Parathyroid adenoma (tissue), 2 donors: ENCODE measurements around the gene TMEM239.

Source experiments
- H2AFZ ChIP-seq: fragments of 300-600 bp; sonication (generic); one replicate; pipeline ENCODE4 v1.7.0; 2017; ENCODE audit warnings: antibody characterized with exemption, mild to moderate bottlenecking
- H3K27ac ChIP-seq: fragments of 300-600 bp; sonication (generic); one replicate; pipeline ENCODE4 v1.7.0; 2017
- H3K27me3 ChIP-seq: fragments of 300-600 bp; sonication (generic); one replicate; pipeline ENCODE4 v1.7.0; 2017; ENCODE audit warnings: low read length; ENCODE audit not compliant: control insufficient read depth, insufficient read depth
- H3K36me3 ChIP-seq: fragments of 300-600 bp; sonication (generic); one replicate; pipeline ENCODE4 v1.7.0; 2017; ENCODE audit warnings: low read length; ENCODE audit not compliant: control insufficient read depth, insufficient read depth
- H3K4me1 ChIP-seq: fragments of 300-600 bp; sonication (generic); one replicate; pipeline ENCODE4 v1.7.0; 2017; ENCODE audit warnings: control low read depth
- H3K4me2 ChIP-seq: fragments of 300-600 bp; sonication (generic); one replicate; pipeline ENCODE4 v1.7.0; 2017; ENCODE audit warnings: low read length
- H3K4me3 ChIP-seq: fragments of 300-600 bp; sonication (generic); one replicate; pipeline ENCODE4 v1.7.0; 2017; ENCODE audit warnings: low read depth, low read length
- H3K79me2 ChIP-seq: fragments of 300-600 bp; sonication (generic); one replicate; pipeline ENCODE4 v1.7.0; 2017; ENCODE audit warnings: control low read depth
- H3K9ac ChIP-seq: fragments of 300-600 bp; sonication (generic); one replicate; pipeline ENCODE4 v1.7.0; 2017; ENCODE audit warnings: mild to moderate bottlenecking
- H3K9me3 ChIP-seq: fragments of 300-600 bp; sonication (generic); one replicate; pipeline ENCODE4 v1.7.0; 2017; ENCODE audit warnings: low read length; ENCODE audit not compliant: control insufficient read depth
- CTCF ChIP-seq: fragments of 300-600 bp; sonication (generic); IDR thresholded peaks from one replicate; pipeline ENCODE4 v1.7.0; 2017; ENCODE audit warnings: antibody characterized with exemption, mild to moderate bottlenecking
- donor health status: primary hyperparathyroidism.

TMEM239 gene

GRCh38 chr20:2817891-2818595, 1.9 kb downstream of the TMEM239 start:
- H3K4me3 ChIP-seq = no peak overlapping the region
- TF ChIP-seq CTCF = no peak
- H2AFZ ChIP-seq = no peak overlapping the region
- no peaks in the 10 kb centered on the region for H3K79me2 ChIP-seq
- no peak overlapping the region for H3K9ac ChIP-seq
- H3K9me3 ChIP-seq = no peaks in the 10 kb centered on the region
- H3K4me2 ChIP-seq = no peak overlapping the region
- no peaks in the 10 kb centered on the region for H3K27me3 ChIP-seq
- no peak overlapping the region for H3K27ac ChIP-seq
- peaks cover 7% of the 10 kb centered on the region for H3K4me1 ChIP-seq
- no peaks in the 10 kb centered on the region for H3K36me3 ChIP-seq

- Histone ChIP-seq H3K9ac (no peak overlapping the region), H3K4me3 (no peak overlapping the region), H3K36me3 (no peaks in the 10 kb centered on the region), H3K27me3 (no peaks in the 10 kb centered on the region), H2AFZ (peak overlapping the region; percentile 58), H3K4me1 (peaks cover 7% of the 10 kb centered on the region), H3K9me3 (no peaks in the 10 kb centered on the region), H3K27ac (no peak overlapping the region), H3K79me2 (no peaks in the 10 kb centered on the region), H3K4me2 (no peak overlapping the region)
- TF ChIP-seq CTCF = no peak
Observed at GRCh38 chr20:2820084-2820895, 4.1 kb downstream of the TMEM239 start.

GRCh38 chr20:2820896-2821869, 5.0 kb downstream of the TMEM239 start:
- Histone ChIP-seq H3K4me1 (peaks cover 7% of the 10 kb centered on the region), H3K36me3 (no peaks in the 10 kb centered on the region), H3K4me2 (no peak overlapping the region), H3K4me3 (no peak overlapping the region), H3K27ac (no peak overlapping the region), H3K9ac (no peak overlapping the region), H3K9me3 (no peaks in the 10 kb centered on the region), H2AFZ (no peak overlapping the region), H3K27me3 (no peaks in the 10 kb centered on the region), H3K79me2 (no peaks in the 10 kb centered on the region)
- no peak for TF ChIP-seq CTCF

- H2AFZ ChIP-seq = no peak overlapping the region
- no peaks in the 10 kb centered on the region for H3K36me3 ChIP-seq
- no peaks in the 10 kb centered on the region for H3K9me3 ChIP-seq
- H3K4me3 ChIP-seq = no peak overlapping the region
- no peaks in the 10 kb centered on the region for H3K79me2 ChIP-seq
- no peak for TF ChIP-seq CTCF
- H3K4me2 ChIP-seq = no peak overlapping the region
- peaks cover 7% of the 10 kb centered on the region for H3K4me1 ChIP-seq
- no peak overlapping the region for H3K9ac ChIP-seq
- H3K27ac ChIP-seq = no peak overlapping the region
- H3K27me3 ChIP-seq = no peaks in the 10 kb centered on the region
Observed at GRCh38 chr20:2822073-2822472, 5.9 kb downstream of the TMEM239 start.
